A549 (cell line): ENCODE data around the gene QSOX1. TPM values are rescaled to one million over a fixed set of nuclear protein-coding genes. Genes with fewer than 3 reads are reported as not detected.

Source experiments
- ATAC-seq, 2 experiments: fragments of 200-7000 bp in 1 of 2; fragments of >200 bp in 1 of 2; cut with Nextera tagmentation in 1 of 2; cut with Tn5 transposase in 1 of 2; 3 replicates each; pipeline versions ENCODE4 v1.8.0 to v1.9.1; 2018 to 2020; ENCODE audit warnings: mild to moderate bottlenecking in 1 of 2, moderate library complexity in 1 of 2
- CTCF ChIA-PET: fragments of 300-600 bp; sonication (Branson Sonifier 250); formaldehyde crosslinking; extraction: SDS; loops from one replicate; lab custom pipeline; 2021; ENCODE audit warnings: antibody characterized with exemption, inconsistent platforms; lab: Yijun Ruan, JAX
- POLR2A ChIA-PET: fragments of 350-600 bp; formaldehyde crosslinking; extraction: SDS; loops from one replicate; lab custom pipeline; 2021; ENCODE audit warnings: antibody characterized with exemption, inconsistent platforms; lab: Yijun Ruan, JAX
- DNase-seq, 2 experiments: peaks; one replicate each; pipeline versions ENCODE4 v3.0.0 to v3.0.0-alpha.2; 2011 to 2016; ENCODE audit warnings: low read depth in 1 of 2, low spot score in 1 of 2
- FAIRE-seq: peaks from 2 replicates; lab custom pipeline; 2011; peaks lifted over from hg19 to GRCh38; lab: Jason Lieb, UNC
- H3K27ac ChIP-seq, 2 experiments: fragments of >200 bp; sonication (Bioruptor Twin); formaldehyde crosslinking; 3 replicates each; pipeline ENCODE4 v1.5.1; 2016 to 2017
- H3K4me1 ChIP-seq: fragments of >200 bp; sonication (Bioruptor Twin); formaldehyde crosslinking; 3 replicates; pipeline ENCODE4 v1.6.1; 2016
- H3K4me2 ChIP-seq: fragments of >200 bp; sonication (Bioruptor Twin); formaldehyde crosslinking; 3 replicates; pipeline ENCODE4 v1.6.1; 2016
- H3K4me3 ChIP-seq: fragments of >200 bp; sonication (Bioruptor Twin); formaldehyde crosslinking; 3 replicates; pipeline ENCODE4 v1.5.1; 2016
- H3K9me3 ChIP-seq: fragments of >200 bp; sonication (Bioruptor Twin); formaldehyde crosslinking; 3 replicates; pipeline ENCODE4 v1.6.1; 2016
- CBX8 ChIP-seq: fragments of 200-600 bp; sonication (generic); IDR thresholded peaks from 2 replicates; pipeline ENCODE4 v1.6.1; 2016
- CEBPB ChIP-seq, 2 experiments: fragments of >200 bp in 1 of 2; sonication (Bioruptor Twin) in 1 of 2; formaldehyde crosslinking in 1 of 2; IDR thresholded peaks; 2 replicates each; pipeline ENCODE4 v1.6.1; 2012 to 2016
- CHD2 ChIP-seq: fragments of 150-350 bp; IDR thresholded peaks from 2 replicates; pipeline ENCODE4 v1.6.1; 2014; ENCODE audit warnings: low read length; ENCODE audit not compliant: partially characterized antibody
- EHF ChIP-seq: fragments of 250-450 bp; sonication (Bioruptor Pico); IDR thresholded peaks from 2 replicates; pipeline ENCODE4 v1.5.0; 2020; ENCODE audit warnings: mild to moderate bottlenecking
- ELK1 ChIP-seq: fragments of 150-350 bp; IDR thresholded peaks from 2 replicates; pipeline ENCODE4 v1.6.1; 2014; ENCODE audit warnings: low read depth, mild to moderate bottlenecking, low read length
- EP300 ChIP-seq, 2 experiments: fragments of >200 bp; sonication (Bioruptor Twin); formaldehyde crosslinking; IDR thresholded peaks; 2 replicates in 1 of 2; 3 replicates in 1 of 2; pipeline ENCODE4 v1.6.1; 2016 to 2017
- ESRRA ChIP-seq: fragments of 150-350 bp; IDR thresholded peaks from 2 replicates; pipeline ENCODE4 v1.6.1; 2014; ENCODE audit warnings: mild to moderate bottlenecking, low read length, borderline replicate concordance
- FOSB ChIP-seq: fragments of 250-450 bp; sonication (Bioruptor Pico); IDR thresholded peaks from 2 replicates; pipeline ENCODE4 v1.5.0; 2020; ENCODE audit warnings: mild to moderate bottlenecking, moderate library complexity
- FOXS1 ChIP-seq: fragments of 250-450 bp; sonication (Bioruptor Pico); IDR thresholded peaks from 2 replicates; pipeline ENCODE4 v1.5.0; 2020; ENCODE audit warnings: mild to moderate bottlenecking, moderate library complexity
- HOXB13 ChIP-seq: fragments of 250-450 bp; sonication (Bioruptor Pico); IDR thresholded peaks from 2 replicates; pipeline ENCODE4 v1.5.0; 2020; ENCODE audit warnings: low read depth, mild to moderate bottlenecking, moderate library complexity
- HOXB5 ChIP-seq: fragments of 250-450 bp; sonication (Bioruptor Pico); IDR thresholded peaks from 2 replicates; pipeline ENCODE4 v1.5.0; 2020; ENCODE audit warnings: mild to moderate bottlenecking, moderate library complexity
- KDM1A ChIP-seq: fragments of 200-600 bp; sonication (generic); IDR thresholded peaks from 2 replicates; pipeline ENCODE4 v1.6.1; 2016; ENCODE audit warnings: low read depth, mild to moderate bottlenecking
- KDM5A ChIP-seq: fragments of 200-600 bp; sonication (generic); IDR thresholded peaks from 2 replicates; pipeline ENCODE4 v1.6.1; 2016; ENCODE audit warnings: antibody characterized with exemption, mild to moderate bottlenecking
- MAFK ChIP-seq: fragments of 450-650 bp; IDR thresholded peaks from 2 replicates; pipeline ENCODE4 v1.6.1; 2014; ENCODE audit not compliant: partially characterized antibody
- MAX ChIP-seq: IDR thresholded peaks from 2 replicates; pipeline ENCODE4 v1.6.1; 2012
- NFE2L2 ChIP-seq: fragments of 150-350 bp; conservative IDR thresholded peaks from 2 replicates; pipeline ENCODE4 v1.6.1; 2014; ENCODE audit warnings: low read length
- RAD21 ChIP-seq, 2 experiments: fragments of >200 bp in 1 of 2; sonication (Bioruptor Twin) in 1 of 2; formaldehyde crosslinking in 1 of 2; IDR thresholded peaks in 1 of 2; conservative IDR thresholded peaks in 1 of 2; 2 replicates in 1 of 2; 3 replicates in 1 of 2; pipeline ENCODE4 v1.6.1; 2012 to 2018; ENCODE audit warnings: inconsistent platforms in 1 of 2
- RCOR1 ChIP-seq: fragments of 150-350 bp; IDR thresholded peaks from 2 replicates; pipeline ENCODE4 v1.6.1; 2014; ENCODE audit warnings: antibody characterized with exemption, low read length, low read depth
- RFX5 ChIP-seq: fragments of 450-650 bp; IDR thresholded peaks from 2 replicates; pipeline ENCODE4 v1.7.1; 2014; ENCODE audit warnings: antibody characterized with exemption, mild to moderate bottlenecking, moderate library complexity
- ZC3H11A ChIP-seq: fragments of 450-650 bp; IDR thresholded peaks from 2 replicates; pipeline ENCODE4 v1.6.1; 2014; ENCODE audit warnings: antibody characterized with exemption, mild to moderate bottlenecking
- ZNF302 ChIP-seq: fragments of 250-450 bp; sonication (Bioruptor Pico); IDR thresholded peaks from 2 replicates; pipeline ENCODE4 v1.9.0; 2021; ENCODE audit warnings: inconsistent platforms, mild to moderate bottlenecking, moderate library complexity
- ZSCAN20 ChIP-seq: fragments of 250-450 bp; sonication (Bioruptor Pico); IDR thresholded peaks from 2 replicates; pipeline ENCODE4 v1.8.0; 2022; ENCODE audit warnings: mild to moderate bottlenecking, moderate library complexity
- WGBS: methylation state at CpG from one replicate; pipeline ENCODE4 v1.1.6; 2017; ENCODE audit errors: missing lambda C conversion rate; 5-methylcytosine and 5-hydroxymethylcytosine counted together
- polyA plus RNA-seq, 4 experiments: library from polyadenylated mRNA; depleted of rRNA in 3 of 4; stranded (reverse); fragments of >200 nt; fragmentation: RNase III in 1 of 4; extraction: RNeasy Plus Mini Kit Qiagen cat#74134 plus additional on column Dnase treatment in 1 of 4; gene quantifications; 2 replicates in 3 of 4; 3 replicates in 1 of 4; pipeline ENCODE4 v1.2.3, GENCODE V29; 2011 to 2017
- TF ChIP-seq, protein P1 (sequence below): fragments of 200-600 bp; sonication (generic); IDR thresholded peaks from 2 replicates; pipeline ENCODE4 v1.6.1; 2016; ENCODE audit warnings: antibody characterized with exemption, mild to moderate bottlenecking, moderate library complexity
- TF ChIP-seq, protein P2 (sequence below): fragments of >200 bp; sonication (Bioruptor Twin); formaldehyde crosslinking; IDR thresholded peaks from 3 replicates; pipeline ENCODE4 v1.6.1; 2016
- TF ChIP-seq, protein P3 (sequence below): IDR thresholded peaks from 2 replicates; pipeline ENCODE4 v1.6.1; 2012; ENCODE audit warnings: low read depth, borderline replicate concordance
- TF ChIP-seq, protein P4 (sequence below): fragments of >200 bp; sonication (Bioruptor Twin); formaldehyde crosslinking; IDR thresholded peaks from 3 replicates; pipeline ENCODE4 v1.5.1; 2016

The QSOX1 gene
- polyA plus RNA-seq, 2 of the 4 experiments (the other 2 are of a cell fraction) = 43.8 to 60.2 TPM

DNA sequence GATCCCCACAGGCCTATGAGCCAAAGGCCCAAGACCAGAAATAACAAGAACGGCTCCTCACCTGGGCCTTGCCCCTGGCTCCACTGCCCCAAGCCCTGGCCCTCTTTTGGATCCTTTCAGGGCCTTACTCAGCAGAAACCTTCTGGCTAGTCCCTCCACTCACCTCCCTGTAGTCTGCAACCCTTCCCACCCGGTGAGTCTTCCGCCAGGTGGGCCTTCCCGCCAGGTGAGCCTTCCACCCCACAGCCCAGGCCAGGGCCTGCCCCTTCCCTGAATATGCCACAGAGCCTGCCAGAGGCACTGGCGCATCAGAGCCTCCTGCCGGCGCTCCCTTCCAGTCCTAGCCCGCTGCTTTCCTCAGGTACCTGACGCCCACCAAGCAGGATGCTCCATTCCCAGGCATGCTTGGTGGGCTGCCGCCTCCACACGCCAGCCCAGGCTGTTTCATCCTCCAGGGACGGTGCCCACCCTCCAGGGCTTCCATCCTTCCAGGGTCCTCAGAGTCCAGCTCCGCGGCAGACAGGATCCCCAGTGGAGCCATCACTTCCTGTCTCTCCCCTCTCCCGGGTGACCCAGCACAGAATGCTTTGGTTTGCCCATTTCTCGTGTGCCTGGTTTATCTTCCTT is 96.3 kb downstream of the QSOX1 start:
- ATAC-seq (no peak), DNase-seq (no peak), FAIRE-seq (no peak)
- Histone ChIP-seq H3K9me3 (no peaks in the 10 kb centered on the region), H3K4me1 (peaks cover 8% of the 10 kb centered on the region; the same call in 1 of the 3 replicates), H3K27ac (no peak overlapping the region), H3K4me2 (no peak overlapping the region), H3K4me3 (no peak overlapping the region)
- CTCF ChIA-PET = interaction anchor here (1.3 to 11.1 kb wide), 5 partner anchors 11 to 229 kb away, joined by 4 to 102 read pairs (median 32); no protein-coding TSS in a partner anchor
- POLR2A ChIA-PET = no interaction called here
- 86% methylated on average over 16 of the region's 16 CpGs for WGBS
- TF ChIP-seq HOXB5 (no peak), CEBPB (IDR thresholded peaks at IDR 0.05) (no peak), EHF (CRISPR knock-in tag) (no peak), RCOR1 (no peak), ZNF302 (no peak), HOXB13 (no peak), MAX (no peak), KDM1A (no peak), MAFK (no peak), CHD2 (no peak), ZSCAN20 (CRISPR knock-in tag) (no peak), FOSB (no peak), CBX8 (no peak), ESRRA (no peak), RFX5 (no peak), ELK1 (no peak)
- TF ChIP-seq, protein P1, sequence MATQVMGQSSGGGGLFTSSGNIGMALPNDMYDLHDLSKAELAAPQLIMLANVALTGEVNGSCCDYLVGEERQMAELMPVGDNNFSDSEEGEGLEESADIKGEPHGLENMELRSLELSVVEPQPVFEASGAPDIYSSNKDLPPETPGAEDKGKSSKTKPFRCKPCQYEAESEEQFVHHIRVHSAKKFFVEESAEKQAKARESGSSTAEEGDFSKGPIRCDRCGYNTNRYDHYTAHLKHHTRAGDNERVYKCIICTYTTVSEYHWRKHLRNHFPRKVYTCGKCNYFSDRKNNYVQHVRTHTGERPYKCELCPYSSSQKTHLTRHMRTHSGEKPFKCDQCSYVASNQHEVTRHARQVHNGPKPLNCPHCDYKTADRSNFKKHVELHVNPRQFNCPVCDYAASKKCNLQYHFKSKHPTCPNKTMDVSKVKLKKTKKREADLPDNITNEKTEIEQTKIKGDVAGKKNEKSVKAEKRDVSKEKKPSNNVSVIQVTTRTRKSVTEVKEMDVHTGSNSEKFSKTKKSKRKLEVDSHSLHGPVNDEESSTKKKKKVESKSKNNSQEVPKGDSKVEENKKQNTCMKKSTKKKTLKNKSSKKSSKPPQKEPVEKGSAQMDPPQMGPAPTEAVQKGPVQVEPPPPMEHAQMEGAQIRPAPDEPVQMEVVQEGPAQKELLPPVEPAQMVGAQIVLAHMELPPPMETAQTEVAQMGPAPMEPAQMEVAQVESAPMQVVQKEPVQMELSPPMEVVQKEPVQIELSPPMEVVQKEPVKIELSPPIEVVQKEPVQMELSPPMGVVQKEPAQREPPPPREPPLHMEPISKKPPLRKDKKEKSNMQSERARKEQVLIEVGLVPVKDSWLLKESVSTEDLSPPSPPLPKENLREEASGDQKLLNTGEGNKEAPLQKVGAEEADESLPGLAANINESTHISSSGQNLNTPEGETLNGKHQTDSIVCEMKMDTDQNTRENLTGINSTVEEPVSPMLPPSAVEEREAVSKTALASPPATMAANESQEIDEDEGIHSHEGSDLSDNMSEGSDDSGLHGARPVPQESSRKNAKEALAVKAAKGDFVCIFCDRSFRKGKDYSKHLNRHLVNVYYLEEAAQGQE = no peak
- TF ChIP-seq, protein P2, sequence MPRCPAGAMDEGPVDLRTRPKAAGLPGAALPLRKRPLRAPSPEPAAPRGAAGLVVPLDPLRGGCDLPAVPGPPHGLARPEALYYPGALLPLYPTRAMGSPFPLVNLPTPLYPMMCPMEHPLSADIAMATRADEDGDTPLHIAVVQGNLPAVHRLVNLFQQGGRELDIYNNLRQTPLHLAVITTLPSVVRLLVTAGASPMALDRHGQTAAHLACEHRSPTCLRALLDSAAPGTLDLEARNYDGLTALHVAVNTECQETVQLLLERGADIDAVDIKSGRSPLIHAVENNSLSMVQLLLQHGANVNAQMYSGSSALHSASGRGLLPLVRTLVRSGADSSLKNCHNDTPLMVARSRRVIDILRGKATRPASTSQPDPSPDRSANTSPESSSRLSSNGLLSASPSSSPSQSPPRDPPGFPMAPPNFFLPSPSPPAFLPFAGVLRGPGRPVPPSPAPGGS = no peak
- TF ChIP-seq, protein P3, sequence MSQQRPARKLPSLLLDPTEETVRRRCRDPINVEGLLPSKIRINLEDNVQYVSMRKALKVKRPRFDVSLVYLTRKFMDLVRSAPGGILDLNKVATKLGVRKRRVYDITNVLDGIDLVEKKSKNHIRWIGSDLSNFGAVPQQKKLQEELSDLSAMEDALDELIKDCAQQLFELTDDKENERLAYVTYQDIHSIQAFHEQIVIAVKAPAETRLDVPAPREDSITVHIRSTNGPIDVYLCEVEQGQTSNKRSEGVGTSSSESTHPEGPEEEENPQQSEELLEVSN = no peak

- H3K9me3 ChIP-seq = no peaks in the 10 kb centered on the region
- H3K4me2 ChIP-seq = no peak overlapping the region
- FAIRE-seq (no peak), DNase-seq (no peak), ATAC-seq (no peak)
- no peak overlapping the region for H3K4me3 ChIP-seq
- H3K4me1 ChIP-seq = peaks cover 6% of the 10 kb centered on the region; the same call in 1 of the 3 replicates
- WGBS = 80% methylated on average over 7 of the region's 9 CpGs
- ChIA-PET CTCF (interaction anchor here (0.7 to 11.1 kb wide), 16 partner anchors 8 to 250 kb away, joined by 3 to 102 read pairs (median 8); partner anchors contain the start of gene LHX4), POLR2A (no interaction called here)
- no peak overlapping the region for H3K27ac ChIP-seq
- no peak for TF ChIP-seq KDM5A
- TF ChIP-seq ZC3H11A = no peak
- no peak for TF ChIP-seq NFE2L2
- TF ChIP-seq RAD21 (conservative IDR thresholded peaks at IDR 0.05 in 1 of 2, IDR thresholded peaks at IDR 0.05 in 1 of 2) = no peak
- no peak for TF ChIP-seq MAFK
- no peak for TF ChIP-seq FOXS1 (CRISPR knock-in tag)
- TF ChIP-seq, protein P4, sequence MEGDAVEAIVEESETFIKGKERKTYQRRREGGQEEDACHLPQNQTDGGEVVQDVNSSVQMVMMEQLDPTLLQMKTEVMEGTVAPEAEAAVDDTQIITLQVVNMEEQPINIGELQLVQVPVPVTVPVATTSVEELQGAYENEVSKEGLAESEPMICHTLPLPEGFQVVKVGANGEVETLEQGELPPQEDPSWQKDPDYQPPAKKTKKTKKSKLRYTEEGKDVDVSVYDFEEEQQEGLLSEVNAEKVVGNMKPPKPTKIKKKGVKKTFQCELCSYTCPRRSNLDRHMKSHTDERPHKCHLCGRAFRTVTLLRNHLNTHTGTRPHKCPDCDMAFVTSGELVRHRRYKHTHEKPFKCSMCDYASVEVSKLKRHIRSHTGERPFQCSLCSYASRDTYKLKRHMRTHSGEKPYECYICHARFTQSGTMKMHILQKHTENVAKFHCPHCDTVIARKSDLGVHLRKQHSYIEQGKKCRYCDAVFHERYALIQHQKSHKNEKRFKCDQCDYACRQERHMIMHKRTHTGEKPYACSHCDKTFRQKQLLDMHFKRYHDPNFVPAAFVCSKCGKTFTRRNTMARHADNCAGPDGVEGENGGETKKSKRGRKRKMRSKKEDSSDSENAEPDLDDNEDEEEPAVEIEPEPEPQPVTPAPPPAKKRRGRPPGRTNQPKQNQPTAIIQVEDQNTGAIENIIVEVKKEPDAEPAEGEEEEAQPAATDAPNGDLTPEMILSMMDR = no peak
- no peak for TF ChIP-seq EP300 (IDR thresholded peaks at IDR 0.05)
Measured at GRCh38 chr1:180251526-180252305, 97.0 kb downstream of the QSOX1 start.
